ENCODE data around the gene FLOT1.

The FLOT1 gene

GRCh38 chr6:30684386-30685156 is 57.9 kb downstream of the FLOT1 start:
- no peak for TF ChIP-seq EZH2 (IDR thresholded peaks at IDR 0.05; ENCODE audit: borderline replicate concordance, low read length)
- TF ChIP-seq CTCF (IDR thresholded peaks at IDR 0.05; ENCODE audit: low read length) = no peak
- peak overlapping the region; percentile 87 for H3K4me3 ChIP-seq (ENCODE audit: low read depth, low read length, poor library complexity, severe bottlenecking)
- peak overlapping the region; percentile 75 for H3K4me2 ChIP-seq (ENCODE audit: low read length)
- peaks cover 82% of the 10 kb centered on the region for H3K4me1 ChIP-seq (ENCODE audit: insufficient read depth, low read length, severe bottlenecking)
- H3F3A ChIP-seq (ENCODE audit: insufficient read depth, low read length) = peaks cover 20% of the 10 kb centered on the region
- H3K36me3 ChIP-seq (ENCODE audit: insufficient read depth, low read length) = peaks cover 9% of the 10 kb centered on the region; the same call in 1 of the 2 replicates
- H2AFZ ChIP-seq (ENCODE audit: low read length) = no peak overlapping the region
- no peaks in the 10 kb centered on the region for H3K27me3 ChIP-seq (ENCODE audit: insufficient read depth, low read length)
- peaks cover 38% of the 10 kb centered on the region for H3K79me2 ChIP-seq (ENCODE audit: insufficient read depth, low read length)
- peak overlapping the region; percentile 95 for H3K27ac ChIP-seq (ENCODE audit: low read depth, low read length, poor library complexity, severe bottlenecking)
- H3K9ac ChIP-seq (ENCODE audit: low read length) = peak overlapping the region; percentile 95
- H3K9me3 ChIP-seq (ENCODE audit: low read length) = no peaks in the 10 kb centered on the region
- no peaks in the 10 kb centered on the region for H3K9me2 ChIP-seq (ENCODE audit: low read depth, low read length)
- no peaks in the 10 kb centered on the region for H4K20me1 ChIP-seq (ENCODE audit: insufficient read depth, low read length)

- Histone ChIP-seq H3K9me2 (ENCODE audit: low read depth, low read length) (no peaks in the 10 kb centered on the region), H4K20me1 (ENCODE audit: insufficient read depth, low read length) (no peaks in the 10 kb centered on the region), H3K4me2 (ENCODE audit: low read length) (peak overlapping the region; percentile 75), H3K36me3 (ENCODE audit: insufficient read depth, low read length) (peaks cover 10% of the 10 kb centered on the region; the same call in 1 of the 2 replicates), H3F3A (ENCODE audit: insufficient read depth, low read length) (peaks cover 18% of the 10 kb centered on the region), H3K4me3 (ENCODE audit: low read depth, low read length, poor library complexity, severe bottlenecking) (peak overlapping the region; percentile 87), H3K4me1 (ENCODE audit: insufficient read depth, low read length, severe bottlenecking) (peaks cover 82% of the 10 kb centered on the region), H3K79me2 (ENCODE audit: insufficient read depth, low read length) (peaks cover 38% of the 10 kb centered on the region), H2AFZ (ENCODE audit: low read length) (no peak overlapping the region), H3K27ac (ENCODE audit: low read depth, low read length, poor library complexity, severe bottlenecking) (peak overlapping the region; percentile 95), H3K9me3 (ENCODE audit: low read length) (no peaks in the 10 kb centered on the region), H3K9ac (ENCODE audit: low read length) (peak overlapping the region; percentile 95), H3K27me3 (ENCODE audit: insufficient read depth, low read length) (no peaks in the 10 kb centered on the region)
- TF ChIP-seq CTCF (IDR thresholded peaks at IDR 0.05; ENCODE audit: low read length) (no peak), EZH2 (IDR thresholded peaks at IDR 0.05; ENCODE audit: borderline replicate concordance, low read length) (no peak)
These were observed 58.5 kb downstream of the FLOT1 start for GRCh38 chr6:30683980-30684338.

GRCh38 chr6:30683183-30683979 is 59.1 kb downstream of the FLOT1 start:
- Histone ChIP-seq H3K4me2 (ENCODE audit: low read length) (peak overlapping the region; percentile 75), H3K36me3 (ENCODE audit: insufficient read depth, low read length) (peaks cover 14% of the 10 kb centered on the region; the same call in 1 of the 2 replicates), H3F3A (ENCODE audit: insufficient read depth, low read length) (peaks cover 16% of the 10 kb centered on the region), H4K20me1 (ENCODE audit: insufficient read depth, low read length) (no peaks in the 10 kb centered on the region), H3K9ac (ENCODE audit: low read length) (peak overlapping the region; percentile 95), H3K9me3 (ENCODE audit: low read length) (no peaks in the 10 kb centered on the region), H2AFZ (ENCODE audit: low read length) (no peak overlapping the region), H3K4me1 (ENCODE audit: insufficient read depth, low read length, severe bottlenecking) (peaks cover 80% of the 10 kb centered on the region), H3K4me3 (ENCODE audit: low read depth, low read length, poor library complexity, severe bottlenecking) (peak overlapping the region; percentile 87), H3K27ac (ENCODE audit: low read depth, low read length, poor library complexity, severe bottlenecking) (peak overlapping the region; percentile 95), H3K9me2 (ENCODE audit: low read depth, low read length) (no peaks in the 10 kb centered on the region), H3K79me2 (ENCODE audit: insufficient read depth, low read length) (peaks cover 38% of the 10 kb centered on the region), H3K27me3 (ENCODE audit: insufficient read depth, low read length) (no peaks in the 10 kb centered on the region)
- TF ChIP-seq CTCF (IDR thresholded peaks at IDR 0.05; ENCODE audit: low read length) = no peak
- no peak for TF ChIP-seq EZH2 (IDR thresholded peaks at IDR 0.05; ENCODE audit: borderline replicate concordance, low read length)

Measured in OCI-LY1 (cell line).